Liver (tissue), 2 donors: ENCODE data around the gene CABLES1.

Experiments
- CTCF ChIP-seq: fragments of 150-350 bp; IDR thresholded peaks from 2 replicates; pipeline ENCODE4 v1.5.1; 2017; ENCODE audit warnings: improper control_type of control experiment, low read depth, low read length; ENCODE audit not compliant: missing input control
- REST ChIP-seq: IDR thresholded peaks from 2 replicates; pipeline ENCODE4 v1.6.1; 2016; ENCODE audit warnings: antibody characterized with exemption, mild to moderate bottlenecking
- donor health status: healthy.

DNA sequence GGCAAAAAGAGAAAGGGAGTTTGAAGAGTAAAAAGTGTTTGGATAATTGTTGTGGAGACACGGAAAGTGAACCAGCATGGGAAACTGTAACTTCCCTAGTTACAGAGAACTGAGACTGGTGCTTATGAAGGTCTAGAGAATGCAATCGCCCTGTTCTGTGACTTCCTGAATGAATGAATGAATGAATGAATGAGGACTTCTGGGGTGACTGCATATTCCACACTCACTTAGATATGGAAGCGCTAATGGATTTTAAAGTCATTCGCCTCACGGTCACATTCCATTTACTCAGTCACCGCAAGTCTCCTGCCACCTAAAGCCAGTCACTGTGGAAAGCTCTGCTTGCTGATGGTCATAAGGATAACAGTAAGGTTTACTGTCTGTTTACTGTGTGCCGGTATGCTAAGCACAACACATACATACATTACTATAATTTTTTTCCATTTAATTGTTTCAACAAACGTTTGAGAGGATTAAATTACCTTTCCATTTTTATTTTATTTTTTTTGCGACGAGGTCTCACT is 138.2 kb downstream of the CABLES1 start:
- TF ChIP-seq CTCF = no peak
- TF ChIP-seq REST = no peak
